Measurements from ENCODE around the gene FGG.

DNA sequence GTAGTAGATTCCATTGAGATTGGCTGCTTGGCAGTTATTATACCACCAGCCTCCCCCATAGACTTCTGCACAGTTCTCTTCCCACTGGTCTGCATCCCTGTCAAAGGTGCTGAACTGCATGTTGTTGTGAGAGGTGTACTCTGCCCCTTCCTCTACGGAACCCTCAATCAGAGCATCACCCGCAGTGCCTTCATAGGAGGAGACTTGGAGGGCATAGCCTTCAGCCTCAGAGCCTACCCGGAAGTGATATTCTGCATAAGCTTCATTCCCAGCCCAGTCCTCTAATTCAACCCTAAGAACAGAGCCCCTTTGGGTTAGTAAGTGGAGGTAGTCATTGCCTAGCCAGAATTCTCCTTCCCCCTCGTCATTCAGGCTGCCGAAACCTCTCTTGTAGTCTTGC, 28.2 kb downstream of the FGG start:
- no peak for TF ChIP-seq CTCF (conservative IDR thresholded peaks at IDR 0.05; ENCODE audit: low read length)
- no peak for TF ChIP-seq EZH2phosphoT487 (IDR thresholded peaks at IDR 0.05; ENCODE audit: borderline replicate concordance, low read depth, low read length)

All from OCI-LY7 (cell line).